T-helper 1 cell treated with Interleukin-12 subunit alpha and Interleukin-12 subunit beta and Interleukin-4 antibody, amounts not matched to agents 30 μg/mL and 1 μg/mL, for 36 hours (primary cell): ENCODE results near the gene ZDHHC12.
A peak's percentile ranks its signal among the peaks of the same experiment; 100 is the strongest.

Source experiments
- H3K27ac Mint-ChIP-seq: one replicate; pipeline ENCODE4 v1.8.0; 2021; ENCODE audit warnings: mild to moderate bottlenecking, mixed read lengths
- H3K27me3 Mint-ChIP-seq: one replicate; pipeline ENCODE4 v1.8.0; 2021; ENCODE audit warnings: low read depth, mixed read lengths
- H3K36me3 Mint-ChIP-seq: one replicate; pipeline ENCODE4 v1.8.0; 2021; ENCODE audit warnings: low read depth, mixed read lengths
- H3K4me1 Mint-ChIP-seq: one replicate; pipeline ENCODE4 v1.8.0; 2021; ENCODE audit warnings: low read depth, mixed read lengths
- H3K4me3 Mint-ChIP-seq: one replicate; pipeline ENCODE4 v1.8.0; 2021; ENCODE audit warnings: mild to moderate bottlenecking, moderate library complexity, mixed read lengths
- H3K9me3 Mint-ChIP-seq: one replicate; pipeline ENCODE4 v1.8.0; 2021; ENCODE audit warnings: mixed read lengths

ZDHHC12 gene, protein sequence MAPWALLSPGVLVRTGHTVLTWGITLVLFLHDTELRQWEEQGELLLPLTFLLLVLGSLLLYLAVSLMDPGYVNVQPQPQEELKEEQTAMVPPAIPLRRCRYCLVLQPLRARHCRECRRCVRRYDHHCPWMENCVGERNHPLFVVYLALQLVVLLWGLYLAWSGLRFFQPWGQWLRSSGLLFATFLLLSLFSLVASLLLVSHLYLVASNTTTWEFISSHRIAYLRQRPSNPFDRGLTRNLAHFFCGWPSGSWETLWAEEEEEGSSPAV

DNA sequence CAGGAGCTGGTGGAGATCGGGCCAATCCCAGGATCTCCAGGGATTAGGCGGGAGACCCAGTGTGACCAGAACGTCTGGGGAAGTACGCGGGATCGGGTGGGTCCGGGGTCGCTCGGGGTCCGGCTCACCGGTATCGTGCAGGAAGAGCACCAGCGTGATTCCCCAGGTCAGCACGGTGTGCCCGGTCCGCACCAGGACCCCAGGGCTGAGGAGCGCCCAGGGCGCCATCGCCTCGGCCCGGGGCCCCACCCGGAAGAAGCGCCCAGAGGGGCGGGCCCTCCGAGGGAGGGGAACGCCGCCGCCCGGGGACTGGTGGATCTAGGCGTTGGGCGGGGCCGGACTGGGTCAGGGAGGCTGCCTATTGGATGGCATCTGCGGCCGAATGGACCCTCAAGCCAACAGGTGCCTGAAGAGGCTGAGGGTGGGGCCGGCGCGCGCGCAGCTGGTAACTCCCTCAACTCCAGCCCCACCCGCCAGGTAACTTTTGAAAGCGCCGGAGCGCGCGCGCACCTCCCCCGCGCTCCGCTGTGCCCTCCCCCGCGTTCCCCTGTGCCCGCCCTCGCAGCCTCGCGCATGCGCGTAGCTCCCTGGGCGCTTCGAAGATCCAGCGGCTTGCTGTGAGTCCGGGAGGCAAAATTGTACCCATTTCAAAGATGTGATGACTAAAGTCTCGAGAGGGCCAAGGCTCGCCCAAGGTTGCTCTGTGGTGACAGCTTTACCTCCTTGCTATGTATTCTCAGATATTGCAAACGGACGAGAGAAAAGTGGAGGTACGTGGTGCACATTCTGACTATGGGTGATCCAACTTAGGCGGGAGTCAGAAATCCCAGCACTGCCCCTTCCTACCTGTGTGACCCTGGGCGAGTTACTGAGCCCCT is at the start of gene ZDHHC12:
TSS of gene ZDHHC12 (minus strand) at position 262 of the 878 bp plus-strand sequence. CDS start at position 228, 34 bp downstream.
- Mint-ChIP-seq H3K4me1 (peaks cover 25% of the 10 kb centered on the region), H3K4me3 (peak within 1 kb of the TSS; percentile 99), H3K9me3 (no peaks in the 10 kb centered on the region), H3K27me3 (no peaks in the 10 kb centered on the region), H3K36me3 (peaks cover 6% of the 10 kb centered on the region), H3K27ac (peak within 1 kb of the TSS; percentile 94)

DNA sequence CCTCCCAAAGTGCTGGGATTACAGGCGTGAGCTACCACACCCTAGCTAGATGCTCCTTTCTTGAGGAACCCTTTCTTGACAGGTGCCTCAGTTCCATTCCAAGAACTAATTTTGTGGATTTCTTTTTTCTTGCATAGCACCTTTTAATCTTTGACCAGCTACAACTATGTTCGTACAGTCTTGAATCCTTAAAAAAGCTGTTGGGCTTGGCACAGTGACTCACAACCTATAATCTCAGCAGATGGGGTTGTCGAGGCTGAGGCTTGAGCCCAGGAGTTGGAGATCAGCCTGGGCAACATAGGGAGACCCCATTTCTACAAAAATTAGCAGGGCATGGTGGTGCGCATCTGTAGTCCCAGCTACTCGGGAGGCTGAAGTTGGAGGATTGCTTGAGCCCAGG is 49.1 kb upstream of the ZDHHC12 start:
- Mint-ChIP-seq H3K27ac (no peak overlapping the region), H3K4me1 (peaks cover 13% of the 10 kb centered on the region), H3K27me3 (no peaks in the 10 kb centered on the region), H3K36me3 (no peaks in the 10 kb centered on the region), H3K4me3 (peak overlapping the region; percentile 98), H3K9me3 (peaks cover 5% of the 10 kb centered on the region)

DNA sequence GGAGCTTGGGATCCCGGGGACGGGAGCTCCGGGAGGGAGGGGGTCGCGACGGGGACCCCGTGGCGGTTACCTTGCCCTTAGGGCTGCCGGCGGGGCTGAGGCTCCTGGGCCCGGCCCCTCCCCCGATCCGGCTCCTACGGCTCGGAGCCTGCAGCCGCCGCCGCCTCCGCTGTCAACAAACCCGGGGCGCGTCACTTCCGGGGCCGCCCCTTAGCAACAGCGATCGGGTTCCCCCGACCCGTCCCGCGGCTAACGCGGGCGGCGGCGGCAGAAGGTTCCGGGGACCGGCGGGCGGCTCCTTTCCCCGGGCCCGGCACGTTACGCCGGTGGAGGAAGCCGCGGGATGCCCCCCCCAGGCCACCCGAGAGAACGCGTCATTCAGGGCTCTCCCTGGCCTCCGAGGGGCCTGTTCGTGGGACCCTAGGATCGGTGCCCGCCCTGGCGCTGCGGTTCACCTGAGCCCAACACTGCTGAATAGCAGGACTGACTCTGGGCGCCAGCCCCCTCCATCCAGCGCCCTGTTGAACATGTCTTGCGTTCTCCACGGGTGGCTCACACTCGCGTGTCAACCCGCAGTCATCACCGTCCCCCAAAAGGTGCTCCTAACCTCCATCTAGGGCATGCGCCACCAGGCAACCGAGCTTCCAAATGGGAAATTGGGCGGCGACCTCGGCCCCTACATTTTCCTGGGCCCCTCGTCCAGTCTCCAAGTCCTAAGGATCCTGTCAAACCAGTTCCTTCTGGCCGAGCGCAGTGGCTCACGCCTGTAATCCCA is 48.0 kb upstream of the ZDHHC12 start, which contains the start of gene ZER1:
TSS of gene ZER1 (minus strand) at position 183 of the 775 bp plus-strand sequence. CDS start 16,362 bp downstream, outside the sequence.
- peak within 1 kb of the TSS; percentile 97 for H3K27ac Mint-ChIP-seq
- no peaks in the 10 kb centered on the region for H3K27me3 Mint-ChIP-seq
- H3K9me3 Mint-ChIP-seq: peaks cover 5% of the 10 kb centered on the region
- no peaks in the 10 kb centered on the region for H3K36me3 Mint-ChIP-seq
- H3K4me3 Mint-ChIP-seq: peak within 1 kb of the TSS; percentile 98
- peaks cover 13% of the 10 kb centered on the region for H3K4me1 Mint-ChIP-seq

DNA sequence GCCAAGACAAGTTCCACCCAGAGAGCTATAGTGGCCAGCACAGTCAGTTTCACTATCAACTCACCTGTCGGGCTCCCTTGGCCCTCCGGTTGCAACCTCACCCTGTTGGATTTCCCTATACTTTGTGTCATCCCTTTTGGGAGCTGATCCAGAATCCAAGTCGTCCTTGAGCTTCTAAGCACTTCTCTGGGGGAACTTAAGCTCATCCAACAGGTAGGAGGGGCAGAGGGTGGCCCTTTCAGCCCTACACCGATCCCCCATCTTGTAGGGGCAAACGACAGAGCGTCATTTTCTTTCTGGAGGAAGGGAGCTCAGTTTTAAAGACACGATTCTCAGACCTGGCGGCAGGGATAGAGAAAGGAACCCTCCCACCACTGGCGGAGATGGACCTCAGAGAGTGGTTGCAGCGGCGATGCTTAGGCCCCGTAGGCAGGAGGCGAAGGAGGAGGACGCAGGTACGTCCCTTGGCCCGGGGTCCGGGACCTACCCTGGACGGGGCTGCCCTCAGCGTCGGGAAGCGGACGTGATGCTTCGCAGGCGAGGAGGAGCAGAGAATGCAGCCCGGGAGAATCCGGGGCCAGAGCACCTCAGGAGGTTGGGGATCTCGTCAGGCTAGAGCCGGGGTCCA is 47.3 kb upstream of the ZDHHC12 start:
- H3K4me1 Mint-ChIP-seq: peaks cover 13% of the 10 kb centered on the region
- peak overlapping the region; percentile 98 for H3K4me3 Mint-ChIP-seq
- H3K9me3 Mint-ChIP-seq: peaks cover 5% of the 10 kb centered on the region
- peak overlapping the region; percentile 97 for H3K27ac Mint-ChIP-seq
- H3K36me3 Mint-ChIP-seq: no peaks in the 10 kb centered on the region
- no peaks in the 10 kb centered on the region for H3K27me3 Mint-ChIP-seq

DNA sequence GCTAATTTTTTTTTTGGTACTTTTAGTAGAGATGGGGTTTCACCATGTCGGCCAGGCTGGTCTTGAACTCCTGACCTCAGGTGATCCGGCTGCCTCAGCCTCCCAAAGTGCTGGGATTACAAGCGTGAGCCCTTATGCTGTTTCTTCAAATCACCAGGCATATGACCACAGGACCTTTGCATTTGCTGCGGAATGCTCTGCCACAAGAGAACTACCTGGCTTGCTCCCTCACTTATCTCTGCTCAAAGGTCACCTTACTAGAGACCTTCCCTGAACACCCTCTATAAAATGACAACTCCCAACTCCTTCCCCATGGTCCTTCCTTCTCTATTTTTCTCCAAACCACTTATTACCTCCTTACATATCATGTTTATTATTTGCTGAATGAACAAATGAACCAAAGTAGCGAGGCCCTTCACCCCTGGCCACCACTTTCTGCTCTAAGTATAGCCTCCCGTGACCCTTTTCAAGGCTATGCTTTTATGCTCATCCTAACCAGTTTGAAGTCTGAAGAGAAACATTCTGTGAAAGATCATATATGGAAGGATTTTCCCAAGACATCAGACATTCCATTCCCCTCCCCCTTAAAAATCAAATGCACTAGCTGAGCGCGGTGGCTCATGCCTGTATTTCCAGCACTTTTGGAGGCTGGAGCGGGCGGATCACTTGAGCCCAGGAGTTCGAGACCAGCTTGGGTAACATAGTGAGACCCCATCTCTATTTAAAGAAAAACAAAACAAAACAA is 46.5 kb upstream of the ZDHHC12 start:
- Mint-ChIP-seq H3K4me3 (peak overlapping the region; percentile 98), H3K27ac (peak overlapping the region; percentile 97), H3K4me1 (peaks cover 13% of the 10 kb centered on the region), H3K36me3 (no peaks in the 10 kb centered on the region), H3K9me3 (peaks cover 5% of the 10 kb centered on the region), H3K27me3 (no peaks in the 10 kb centered on the region)

DNA sequence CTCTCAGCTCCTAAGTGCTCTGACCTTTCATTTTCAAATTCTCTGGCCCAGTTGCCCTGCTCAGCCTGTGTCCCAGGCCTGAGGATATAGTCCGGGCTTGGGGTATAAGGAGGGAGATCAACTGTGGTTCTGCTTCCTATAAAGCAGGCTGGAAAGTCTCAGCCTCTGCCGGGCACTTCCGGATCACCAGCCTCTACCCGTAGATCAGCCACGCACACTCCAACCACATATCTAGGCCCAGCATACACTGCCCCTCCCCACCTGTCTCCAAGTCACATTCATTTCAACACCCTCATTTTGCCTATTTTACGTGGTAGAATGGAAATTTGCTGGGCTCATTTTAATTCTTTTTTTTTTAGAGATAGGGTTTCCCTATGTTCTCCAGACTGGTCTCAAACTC is 44.7 kb upstream of the ZDHHC12 start:
- H3K36me3 Mint-ChIP-seq: no peaks in the 10 kb centered on the region
- H3K9me3 Mint-ChIP-seq: no peaks in the 10 kb centered on the region
- H3K27ac Mint-ChIP-seq: no peak overlapping the region
- H3K27me3 Mint-ChIP-seq: no peaks in the 10 kb centered on the region
- H3K4me3 Mint-ChIP-seq: no peak overlapping the region
- peaks cover 13% of the 10 kb centered on the region for H3K4me1 Mint-ChIP-seq

DNA sequence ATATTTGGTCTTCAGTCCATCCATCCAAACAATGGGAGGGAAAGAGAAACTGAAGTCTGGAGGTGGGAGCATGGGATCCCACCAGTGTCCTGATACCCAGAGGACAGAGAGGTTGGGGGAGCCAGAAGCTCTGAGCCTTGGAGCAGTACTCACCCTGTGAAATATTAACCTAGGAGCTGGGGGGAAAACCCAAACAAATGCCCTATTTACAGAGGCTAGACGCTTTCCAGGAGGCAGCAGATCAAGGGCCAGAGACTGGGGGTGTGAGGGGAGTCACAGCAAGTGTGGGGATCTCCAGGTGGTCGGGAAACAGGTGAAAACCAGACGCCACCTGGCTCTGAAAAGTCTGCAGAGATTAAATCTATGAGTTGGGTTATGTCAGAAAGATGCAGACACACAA is 41.6 kb upstream of the ZDHHC12 start:
- Mint-ChIP-seq H3K4me3 (no peak overlapping the region), H3K4me1 (peaks cover 6% of the 10 kb centered on the region), H3K9me3 (no peaks in the 10 kb centered on the region)

DNA sequence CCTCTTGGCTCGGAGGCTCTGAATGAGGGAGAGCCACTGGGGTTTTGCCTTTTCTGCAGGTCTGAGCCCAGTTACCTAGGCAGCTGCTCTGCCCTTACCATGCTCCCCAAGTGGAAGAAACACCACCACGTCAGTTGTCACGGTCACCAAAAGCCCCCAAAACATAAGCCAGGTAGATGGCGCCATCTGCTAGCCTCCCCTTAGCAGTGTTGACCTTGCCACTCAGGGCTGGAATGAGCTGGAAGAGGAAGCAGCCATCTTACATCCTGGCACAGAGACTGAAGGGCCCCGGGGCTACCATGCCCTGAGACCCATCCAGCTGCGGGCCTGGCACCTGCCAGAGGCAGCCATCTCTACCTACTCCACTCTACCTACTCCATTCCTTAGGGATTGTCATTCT is 40.4 kb upstream of the ZDHHC12 start:
- Mint-ChIP-seq H3K27me3 (no peaks in the 10 kb centered on the region), H3K4me1 (peaks cover 1% of the 10 kb centered on the region), H3K4me3 (no peak overlapping the region), H3K36me3 (peaks cover 2% of the 10 kb centered on the region), H3K9me3 (no peaks in the 10 kb centered on the region), H3K27ac (no peak overlapping the region)

More for the DNA sequence above, 41.6 kb upstream of the ZDHHC12 start:
- Mint-ChIP-seq H3K27ac (no peak overlapping the region), H3K27me3 (no peaks in the 10 kb centered on the region), H3K36me3 (peaks cover 2% of the 10 kb centered on the region)

DNA sequence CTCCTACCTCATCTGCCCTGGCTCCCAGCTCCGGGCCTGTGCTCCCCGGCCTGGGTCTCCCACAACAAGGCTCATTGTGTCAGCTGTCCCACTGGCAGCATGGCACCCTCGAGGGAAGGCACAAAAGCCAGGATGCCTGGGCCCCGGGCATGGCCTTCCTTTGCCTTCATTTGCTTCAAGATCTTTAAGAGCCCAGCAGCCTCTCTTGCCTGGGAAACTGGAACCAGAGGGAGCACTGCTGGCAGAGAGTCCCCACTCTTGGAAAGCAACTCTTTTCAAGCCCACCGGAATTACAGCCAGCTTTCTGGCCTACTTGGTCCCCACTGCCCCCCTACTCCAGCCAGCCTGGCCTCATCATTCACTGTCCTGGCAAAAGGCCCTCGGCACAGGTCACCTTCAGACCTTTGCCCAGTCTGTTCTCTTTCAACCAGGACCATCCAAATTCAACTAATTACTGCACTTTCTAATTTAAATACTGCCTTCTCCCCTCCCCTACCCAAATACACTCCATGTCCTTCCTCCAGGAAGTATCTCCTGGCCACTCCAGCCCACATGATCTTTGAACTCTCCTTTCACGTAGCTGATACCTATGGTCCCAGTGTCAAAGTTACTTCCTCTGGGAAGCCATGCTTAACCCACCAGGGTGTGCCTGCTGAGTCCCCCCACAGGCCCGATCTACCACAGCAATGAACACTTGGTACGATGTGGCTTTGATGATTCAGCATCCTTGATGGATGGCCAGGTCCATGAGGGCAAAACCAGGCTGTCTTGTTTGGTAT is 38.9 kb upstream of the ZDHHC12 start:
- peaks cover 2% of the 10 kb centered on the region for H3K36me3 Mint-ChIP-seq
- no peak overlapping the region for H3K4me3 Mint-ChIP-seq
- no peaks in the 10 kb centered on the region for H3K9me3 Mint-ChIP-seq
- H3K27me3 Mint-ChIP-seq: no peaks in the 10 kb centered on the region
- H3K27ac Mint-ChIP-seq: no peak overlapping the region
- H3K4me1 Mint-ChIP-seq: peaks cover 3% of the 10 kb centered on the region

DNA sequence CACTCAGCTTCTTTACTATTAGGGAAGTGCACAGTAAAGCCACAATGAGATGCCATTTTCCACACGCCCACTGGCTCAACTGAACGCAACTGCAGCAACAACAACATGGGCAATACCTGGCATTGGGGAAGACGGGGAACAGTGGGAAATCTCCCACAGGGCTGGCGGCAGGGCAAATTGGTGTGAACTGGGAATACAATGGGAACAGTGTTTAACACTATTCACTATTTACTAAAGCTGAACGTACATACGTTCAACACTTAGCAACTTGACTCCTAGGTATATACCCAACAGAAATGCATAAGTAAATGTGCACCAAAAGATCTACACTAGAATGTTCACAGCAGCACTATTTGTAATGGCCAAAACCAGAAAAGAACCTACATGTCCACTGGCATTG is 33.7 kb upstream of the ZDHHC12 start:
- H3K36me3 Mint-ChIP-seq: peaks cover under 1% of the 10 kb centered on the region
- H3K27me3 Mint-ChIP-seq: no peaks in the 10 kb centered on the region
- peaks cover 2% of the 10 kb centered on the region for H3K4me1 Mint-ChIP-seq
- no peak overlapping the region for H3K4me3 Mint-ChIP-seq
- H3K27ac Mint-ChIP-seq: no peak overlapping the region
- H3K9me3 Mint-ChIP-seq: no peaks in the 10 kb centered on the region

DNA sequence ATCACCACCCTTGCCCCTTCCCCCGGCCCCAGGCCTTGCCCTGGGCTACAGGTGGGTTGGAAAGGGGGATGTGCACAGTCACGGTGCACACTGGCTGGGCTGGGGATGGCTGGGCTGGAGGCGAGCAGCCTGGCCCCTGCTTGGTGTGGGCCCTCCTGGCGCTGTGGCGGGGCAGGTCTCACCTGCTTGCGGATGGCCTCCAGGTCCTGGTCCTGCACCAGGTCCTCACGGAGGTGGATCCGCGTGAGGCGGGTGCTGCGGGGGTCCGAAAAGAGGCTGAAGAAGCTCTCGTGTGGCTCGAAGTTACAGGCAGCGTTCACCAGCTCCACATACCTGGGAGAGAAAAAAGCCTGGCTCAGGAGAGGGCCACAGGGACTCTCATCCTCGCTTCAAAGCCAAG is 29.7 kb upstream of the ZDHHC12 start:
- H3K27ac Mint-ChIP-seq: no peak overlapping the region
- no peak overlapping the region for H3K4me3 Mint-ChIP-seq
- H3K27me3 Mint-ChIP-seq: no peaks in the 10 kb centered on the region
- H3K4me1 Mint-ChIP-seq: peaks cover 1% of the 10 kb centered on the region
- H3K36me3 Mint-ChIP-seq: peaks cover 4% of the 10 kb centered on the region
- H3K9me3 Mint-ChIP-seq: no peaks in the 10 kb centered on the region

DNA sequence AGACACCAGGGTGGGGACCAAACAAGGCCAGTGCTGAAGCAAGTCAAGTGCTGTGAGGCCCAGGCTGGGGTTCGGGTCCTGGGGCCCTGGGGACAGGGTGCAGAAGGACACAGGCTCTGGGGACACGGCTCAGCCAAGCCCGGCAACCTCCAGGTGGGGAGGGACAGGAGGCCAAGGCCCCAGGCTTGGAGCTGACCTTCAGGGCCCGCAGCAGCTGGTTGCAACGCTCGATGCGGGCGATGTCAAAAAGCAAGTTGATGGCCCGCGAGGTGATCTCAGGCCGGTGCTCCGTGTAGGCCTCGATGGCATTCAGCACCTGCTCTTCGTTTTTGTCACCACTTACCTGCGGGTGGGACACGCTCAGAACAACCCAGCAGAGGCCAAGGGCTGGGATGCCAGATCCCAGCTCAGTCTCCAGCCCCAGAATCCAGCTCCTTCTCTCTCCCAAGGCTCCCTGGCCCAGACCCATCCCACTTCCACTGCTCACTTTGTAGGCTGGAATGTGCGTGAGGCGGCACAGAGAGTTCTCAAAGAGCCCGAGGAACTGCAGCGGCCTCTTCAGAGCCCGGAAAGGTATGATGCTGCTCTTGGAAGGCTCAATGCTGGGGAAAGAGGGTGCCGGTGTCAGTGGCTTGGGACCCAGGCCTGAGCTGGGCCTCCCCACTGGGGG is 27.1 kb upstream of the ZDHHC12 start:
- H3K4me3 Mint-ChIP-seq: no peak overlapping the region

More for the DNA sequence above, 27.1 kb upstream of the ZDHHC12 start:
- H3K36me3 Mint-ChIP-seq: peaks cover 4% of the 10 kb centered on the region
- H3K9me3 Mint-ChIP-seq: no peaks in the 10 kb centered on the region
- H3K27ac Mint-ChIP-seq: no peak overlapping the region
- no peaks in the 10 kb centered on the region for H3K27me3 Mint-ChIP-seq
- no peaks in the 10 kb centered on the region for H3K4me1 Mint-ChIP-seq
